Thyroid gland (tissue), 4 donors: ENCODE measurements around the gene AADAT.

Experiments used
- POLR2A ChIP-seq, 2 donors: fragments of 450-650 bp; IDR thresholded peaks; one replicate each; pipeline ENCODE4 v1.6.1; 2017; ENCODE audit warnings: antibody characterized with exemption in 2 of 2, mild to moderate bottlenecking in 2 of 2, moderate library complexity in 1 of 2
- TF ChIP-seq, protein P1 (sequence below), 6 experiments: fragments of 200-600 bp in 3 of 6; fragments of 450-650 bp in 3 of 6; sonication (generic) in 3 of 6; IDR thresholded peaks; one replicate each; pipeline ENCODE4 v1.5.1; 2016 to 2019; ENCODE audit warnings: antibody characterized with exemption in 6 of 6, mild to moderate bottlenecking in 2 of 6, inconsistent platforms in 1 of 6, moderate library complexity in 1 of 6

DNA sequence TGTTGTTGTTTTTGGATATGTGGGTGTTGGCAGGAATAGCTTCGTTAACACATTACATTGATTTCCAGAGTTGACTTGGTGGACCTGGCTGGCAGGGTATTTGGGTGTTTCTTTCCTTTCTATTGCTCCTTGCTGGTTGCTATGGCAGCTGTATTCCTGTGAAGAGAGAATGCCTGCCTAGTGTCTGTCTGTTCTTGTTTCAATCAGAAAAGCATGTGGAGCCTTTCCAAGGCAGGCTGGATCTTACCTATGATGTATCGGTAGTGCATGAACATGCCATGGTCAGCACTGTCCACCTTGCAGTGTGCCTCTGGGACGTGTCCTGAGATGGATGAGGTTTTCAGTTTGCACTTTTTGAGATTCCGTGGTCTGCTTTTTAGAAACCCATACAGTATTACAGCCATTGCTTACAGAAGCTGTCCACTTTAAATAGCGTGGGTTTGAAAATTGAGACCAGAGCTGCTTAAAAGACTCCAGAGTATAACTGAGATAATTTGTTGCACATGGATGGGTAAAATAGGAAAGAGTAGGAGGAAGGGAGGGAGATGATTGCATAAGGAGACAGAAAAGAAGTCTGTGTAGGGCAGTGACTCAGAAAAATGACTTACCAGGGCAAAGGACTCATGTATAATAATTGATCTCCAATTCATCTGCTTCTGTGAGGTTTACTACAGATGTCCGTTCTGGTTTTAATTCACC lies 20.0 kb upstream of the AADAT start:
- TF ChIP-seq, protein P1, sequence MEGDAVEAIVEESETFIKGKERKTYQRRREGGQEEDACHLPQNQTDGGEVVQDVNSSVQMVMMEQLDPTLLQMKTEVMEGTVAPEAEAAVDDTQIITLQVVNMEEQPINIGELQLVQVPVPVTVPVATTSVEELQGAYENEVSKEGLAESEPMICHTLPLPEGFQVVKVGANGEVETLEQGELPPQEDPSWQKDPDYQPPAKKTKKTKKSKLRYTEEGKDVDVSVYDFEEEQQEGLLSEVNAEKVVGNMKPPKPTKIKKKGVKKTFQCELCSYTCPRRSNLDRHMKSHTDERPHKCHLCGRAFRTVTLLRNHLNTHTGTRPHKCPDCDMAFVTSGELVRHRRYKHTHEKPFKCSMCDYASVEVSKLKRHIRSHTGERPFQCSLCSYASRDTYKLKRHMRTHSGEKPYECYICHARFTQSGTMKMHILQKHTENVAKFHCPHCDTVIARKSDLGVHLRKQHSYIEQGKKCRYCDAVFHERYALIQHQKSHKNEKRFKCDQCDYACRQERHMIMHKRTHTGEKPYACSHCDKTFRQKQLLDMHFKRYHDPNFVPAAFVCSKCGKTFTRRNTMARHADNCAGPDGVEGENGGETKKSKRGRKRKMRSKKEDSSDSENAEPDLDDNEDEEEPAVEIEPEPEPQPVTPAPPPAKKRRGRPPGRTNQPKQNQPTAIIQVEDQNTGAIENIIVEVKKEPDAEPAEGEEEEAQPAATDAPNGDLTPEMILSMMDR (IDR thresholded peaks at IDR 0.05) = no peak
- no peak for TF ChIP-seq POLR2A (IDR thresholded peaks at IDR 0.05)
